OCI-LY7 (cell line): ENCODE measurements around the gene METTL26. TPM values are rescaled to one million over a fixed set of nuclear protein-coding genes. Genes with fewer than 3 reads are reported as not detected.

Experiments
- BruUV-seq: library from RNA; stranded (reverse); fragments of 400-500 nt; replicated peaks from 2 replicates; lab custom pipeline; 2021; lab: Mats Ljungman, UMichigan
- CTCF ChIA-PET: fragments of 300-600 bp; sonication (Branson Sonifier 250); formaldehyde crosslinking; loops from one replicate; lab custom pipeline; 2022; ENCODE audit warnings: antibody characterized with exemption; ENCODE audit not compliant: unreplicated experiment; lab: Charles Lee
- POLR2A ChIA-PET: fragments of 300-600 bp; sonication (Branson Sonifier 250); formaldehyde crosslinking; loops from one replicate; lab custom pipeline; 2022; ENCODE audit warnings: antibody characterized with exemption; lab: Charles Lee
- DNase-seq: peaks from one replicate; pipeline ENCODE4 v3.0.0-alpha.2; 2015; ENCODE audit warnings: low spot score
- H2AFZ ChIP-seq: fragments of 200-600 bp; sonication (generic), shearing (Covaris generic); 2 replicates; pipeline ENCODE4 v1.6.1; 2014; ENCODE audit warnings: mild to moderate bottlenecking, antibody characterized with exemption, low read length, moderate library complexity
- H3K27ac ChIP-seq: fragments of 200-600 bp; sonication (generic); 2 replicates; pipeline ENCODE4 v1.5.1; 2014; ENCODE audit warnings: mixed run types, low read depth, mild to moderate bottlenecking, moderate library complexity, low read length, inconsistent platforms; ENCODE audit not compliant: poor library complexity, severe bottlenecking
- H3K36me3 ChIP-seq: fragments of 200-600 bp; sonication (generic); 2 replicates; pipeline ENCODE4 v1.6.1; 2014; ENCODE audit warnings: mild to moderate bottlenecking, antibody characterized with exemption, low read length, moderate library complexity, mixed read lengths; ENCODE audit not compliant: insufficient read depth
- H3K4me1 ChIP-seq: fragments of 200-600 bp; sonication (generic); 2 replicates; pipeline ENCODE4 v1.5.1; 2014; ENCODE audit warnings: mild to moderate bottlenecking, low read length; ENCODE audit not compliant: insufficient read depth, poor library complexity, severe bottlenecking
- H3K4me2 ChIP-seq: fragments of 200-600 bp; sonication (generic); 2 replicates; pipeline ENCODE4 v1.6.1; 2014; ENCODE audit warnings: mild to moderate bottlenecking, low read length
- H3K4me3 ChIP-seq: fragments of 200-600 bp; sonication (generic); 2 replicates; pipeline ENCODE4 v1.5.1; 2014; ENCODE audit warnings: mild to moderate bottlenecking, low read depth, low read length; ENCODE audit not compliant: poor library complexity, severe bottlenecking
- H3K79me2 ChIP-seq: fragments of 200-600 bp; sonication (generic); 2 replicates; pipeline ENCODE4 v1.6.1; 2016; ENCODE audit warnings: low read depth, mild to moderate bottlenecking, low read length, moderate library complexity, mixed read lengths; ENCODE audit not compliant: insufficient read depth
- H3K9me2 ChIP-seq: fragments of 200-600 bp; sonication (generic); 2 replicates; pipeline ENCODE4 v1.6.1; 2016; ENCODE audit warnings: mild to moderate bottlenecking, low read length, mixed read lengths; ENCODE audit not compliant: insufficient read depth
- H3K9me3 ChIP-seq: fragments of 200-600 bp; sonication (generic); 2 replicates; pipeline ENCODE4 v1.6.1; 2014; ENCODE audit warnings: mild to moderate bottlenecking, mixed run types, low read length, mixed read lengths
- H4K20me1 ChIP-seq: fragments of 200-600 bp; sonication (generic); 2 replicates; pipeline ENCODE4 v1.6.1; 2014; ENCODE audit warnings: mild to moderate bottlenecking, antibody characterized with exemption, low read length, moderate library complexity, mixed read lengths; ENCODE audit not compliant: insufficient read depth
- EZH2phosphoT487 ChIP-seq: fragments of 200-600 bp; sonication (generic); IDR thresholded peaks from 2 replicates; pipeline ENCODE4 v1.6.1; 2018; ENCODE audit warnings: low read depth, borderline replicate concordance, mild to moderate bottlenecking, mixed run types, antibody characterized with exemption, low read length, moderate library complexity, mixed read lengths
- intact Hi-C: fragments of 100-400 bp; cut with micrococcal nuclease; formaldehyde crosslinking; loops from one replicate; pipeline ENCODE4 v1.10.0; 2022; ENCODE audit not compliant: unreplicated experiment
- total RNA-seq, 2 experiments: library from RNA; depleted of rRNA in 1 of 2; stranded (reverse); fragments of >200 nt in 1 of 2; shearing (Covaris generic) in 1 of 2; gene quantifications; 2 replicates each; pipeline ENCODE4 v1.2.3, GENCODE V29; 2014 to 2022
- TF ChIP-seq, protein P1 (sequence below): fragments of 200-600 bp; sonication (generic); conservative IDR thresholded peaks from 2 replicates; pipeline ENCODE4 v1.5.1; 2014; ENCODE audit warnings: mild to moderate bottlenecking, antibody characterized with exemption, low read length, moderate library complexity, mixed read lengths

Gene METTL26
- total RNA-seq, 2 experiments from 2014 or later = 99.0 to 152 TPM

DNA sequence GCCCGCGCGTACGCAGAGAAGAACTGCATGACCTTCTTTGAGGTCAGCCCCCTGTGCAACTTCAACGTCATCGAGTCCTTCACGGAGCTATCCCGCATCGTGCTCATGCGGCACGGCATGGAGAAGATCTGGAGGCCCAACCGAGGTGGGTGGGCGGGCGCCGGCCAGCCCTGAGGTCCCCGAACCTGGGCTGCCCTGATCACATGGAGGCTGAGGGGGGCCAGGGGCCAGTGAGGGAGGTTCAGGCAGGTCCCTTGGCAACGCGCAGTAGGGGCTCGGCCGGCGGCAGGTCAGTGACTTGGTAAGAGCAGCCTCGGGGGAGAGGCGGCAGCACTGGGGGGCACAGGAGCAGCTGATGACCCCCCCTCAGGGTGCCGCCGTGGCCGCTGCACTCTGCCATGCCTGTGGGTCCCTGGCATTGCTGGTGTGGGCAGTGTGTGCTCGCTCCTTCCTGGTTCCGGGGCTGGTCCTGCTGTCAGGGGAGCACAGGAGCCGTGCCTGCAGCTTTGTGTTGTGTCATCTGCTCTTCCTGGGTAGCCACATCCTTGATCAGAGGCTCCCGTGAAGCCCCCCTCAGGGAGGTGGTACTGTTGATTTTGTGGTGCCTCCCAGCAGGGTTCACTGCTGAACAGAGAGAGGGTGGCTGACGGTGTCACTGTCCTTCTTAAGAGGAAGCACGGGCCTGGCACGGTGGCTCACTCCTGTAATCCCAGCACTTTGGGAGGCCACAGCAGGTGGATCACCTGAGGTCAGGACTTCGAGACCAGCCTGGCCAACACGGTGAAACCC lies 9.9 kb downstream of the METTL26 start:
- POLR2A ChIA-PET = no interaction called here
- no TSS peak for BruUV-seq
- no peak overlapping the region for H2AFZ ChIP-seq

DNA sequence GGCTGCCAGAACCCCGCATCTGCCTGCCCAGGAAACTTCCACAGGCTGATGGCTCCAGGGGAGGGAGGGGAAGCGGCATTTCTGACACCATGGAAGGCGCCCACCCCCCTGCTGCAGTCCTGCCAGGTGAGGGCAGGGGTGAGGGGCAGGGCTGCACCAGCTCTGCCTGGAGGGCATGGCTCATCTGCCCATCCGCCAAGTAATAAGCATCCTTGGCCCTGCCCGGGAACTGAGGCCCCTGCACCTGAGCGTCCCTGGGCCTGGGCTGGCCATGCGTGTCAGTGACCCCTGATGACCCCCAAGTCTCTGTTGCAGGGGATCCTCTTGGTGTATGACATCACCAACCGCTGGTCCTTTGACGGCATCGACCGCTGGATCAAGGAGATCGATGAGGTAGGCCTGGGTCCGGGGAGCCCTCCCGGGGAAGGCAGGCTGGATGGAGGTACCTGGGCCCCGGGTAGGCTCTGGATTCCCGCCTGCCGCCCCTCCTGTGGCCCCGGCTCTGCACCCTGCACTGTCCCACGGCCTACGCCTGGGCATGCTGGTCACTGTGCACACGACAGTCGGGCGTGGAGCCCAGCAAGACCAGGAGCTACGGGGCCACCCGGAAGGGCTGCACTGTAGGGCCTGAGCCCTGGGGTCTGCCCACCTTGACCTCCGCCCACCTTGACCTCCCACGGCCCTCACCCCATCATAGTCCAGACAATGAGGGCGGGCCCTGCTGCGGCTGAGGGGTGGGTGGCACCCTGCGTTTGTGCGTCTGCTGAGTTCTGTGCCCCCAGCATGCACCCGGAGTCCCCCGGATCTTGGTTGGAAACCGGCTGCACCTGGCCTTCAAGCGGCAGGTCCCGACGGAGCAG lies 10.8 kb downstream of the METTL26 start:
- no TSS peak for BruUV-seq
- no peak for DNase-seq
- TF ChIP-seq, protein P1, sequence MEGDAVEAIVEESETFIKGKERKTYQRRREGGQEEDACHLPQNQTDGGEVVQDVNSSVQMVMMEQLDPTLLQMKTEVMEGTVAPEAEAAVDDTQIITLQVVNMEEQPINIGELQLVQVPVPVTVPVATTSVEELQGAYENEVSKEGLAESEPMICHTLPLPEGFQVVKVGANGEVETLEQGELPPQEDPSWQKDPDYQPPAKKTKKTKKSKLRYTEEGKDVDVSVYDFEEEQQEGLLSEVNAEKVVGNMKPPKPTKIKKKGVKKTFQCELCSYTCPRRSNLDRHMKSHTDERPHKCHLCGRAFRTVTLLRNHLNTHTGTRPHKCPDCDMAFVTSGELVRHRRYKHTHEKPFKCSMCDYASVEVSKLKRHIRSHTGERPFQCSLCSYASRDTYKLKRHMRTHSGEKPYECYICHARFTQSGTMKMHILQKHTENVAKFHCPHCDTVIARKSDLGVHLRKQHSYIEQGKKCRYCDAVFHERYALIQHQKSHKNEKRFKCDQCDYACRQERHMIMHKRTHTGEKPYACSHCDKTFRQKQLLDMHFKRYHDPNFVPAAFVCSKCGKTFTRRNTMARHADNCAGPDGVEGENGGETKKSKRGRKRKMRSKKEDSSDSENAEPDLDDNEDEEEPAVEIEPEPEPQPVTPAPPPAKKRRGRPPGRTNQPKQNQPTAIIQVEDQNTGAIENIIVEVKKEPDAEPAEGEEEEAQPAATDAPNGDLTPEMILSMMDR = no peak
- no peak for TF ChIP-seq EZH2phosphoT487
- Histone ChIP-seq H3K9me2 (no peaks in the 10 kb centered on the region), H3K4me1 (no peaks in the 10 kb centered on the region), H3K4me3 (no peak overlapping the region), H3K4me2 (no peak overlapping the region), H3K9me3 (no peaks in the 10 kb centered on the region), H3K79me2 (no peaks in the 10 kb centered on the region), H4K20me1 (no peaks in the 10 kb centered on the region), H3K36me3 (no peaks in the 10 kb centered on the region), H3K27ac (no peak overlapping the region), H2AFZ (no peak overlapping the region)
- ChIA-PET POLR2A (no interaction called here), CTCF (no interaction called here)
- intact Hi-C loops = no loop called here

More for the DNA sequence above, 9.9 kb downstream of the METTL26 start:
- H3K4me3 ChIP-seq = no peak overlapping the region
- H3K9me2 ChIP-seq = no peaks in the 10 kb centered on the region
- no peak for DNase-seq
- H3K4me1 ChIP-seq = no peaks in the 10 kb centered on the region
- no peaks in the 10 kb centered on the region for H3K79me2 ChIP-seq
- H4K20me1 ChIP-seq = no peaks in the 10 kb centered on the region
- no peaks in the 10 kb centered on the region for H3K36me3 ChIP-seq
- no peak overlapping the region for H3K4me2 ChIP-seq
- CTCF ChIA-PET = no interaction called here
- no peak overlapping the region for H3K27ac ChIP-seq
- no peak for TF ChIP-seq EZH2phosphoT487
- TF ChIP-seq, protein P1 = no peak
- no peaks in the 10 kb centered on the region for H3K9me3 ChIP-seq
- intact Hi-C loops = no loop called here
